NCI-H524 treated with DMSO at 0.1 percent for 48 hours (cell line): ENCODE results near the gene SYNDIG1.

Experiments used
- DNase-seq: peaks from one replicate; lab custom pipeline; 2025; lab: John Stamatoyannopoulos, UW

Gene SYNDIG1

GRCh38 chr20:24567508-24567907 is 98.1 kb downstream of the SYNDIG1 start:
- DNase-seq, result no peak

GRCh38 chr20:24568842-24569241 is 99.4 kb downstream of the SYNDIG1 start:
- no peak for DNase-seq

GRCh38 chr20:24571159-24571558 is 101.7 kb downstream of the SYNDIG1 start:
- no peak for DNase-seq

GRCh38 chr20:24572140-24572539 is 102.7 kb downstream of the SYNDIG1 start:
- no peak for DNase-seq

GRCh38 chr20:24572862-24573261 is 103.4 kb downstream of the SYNDIG1 start:
- no peak for DNase-seq

GRCh38 chr20:24573557-24573956 is 104.1 kb downstream of the SYNDIG1 start:
- no peak for DNase-seq

- DNase-seq, result no peak
These were observed 104.9 kb downstream of the SYNDIG1 start for GRCh38 chr20:24574307-24574706.

GRCh38 chr20:24574797-24575196 is 105.4 kb downstream of the SYNDIG1 start:
- DNase-seq, result no peak

GRCh38 chr20:24575811-24576210 is 106.4 kb downstream of the SYNDIG1 start:
- no peak for DNase-seq

GRCh38 chr20:24576447-24576846 is 107.0 kb downstream of the SYNDIG1 start:
- DNase-seq, result no peak

GRCh38 chr20:24577271-24577909 is 108.0 kb downstream of the SYNDIG1 start:
- no peak for DNase-seq

GRCh38 chr20:24578567-24579415 is 109.4 kb downstream of the SYNDIG1 start:
- DNase-seq, result no peak

GRCh38 chr20:24579475-24579874 is 110.0 kb downstream of the SYNDIG1 start:
- DNase-seq, result no peak

- no peak for DNase-seq
These were observed 110.6 kb downstream of the SYNDIG1 start for GRCh38 chr20:24580006-24580405.

GRCh38 chr20:24580855-24581254 is 111.4 kb downstream of the SYNDIG1 start:
- DNase-seq, result no peak

- DNase-seq, result no peak
These were observed 112.2 kb downstream of the SYNDIG1 start for GRCh38 chr20:24581443-24582170.

- DNase-seq, result no peak
These were observed 113.1 kb downstream of the SYNDIG1 start for GRCh38 chr20:24582373-24583168.

GRCh38 chr20:24583169-24583792 is 113.9 kb downstream of the SYNDIG1 start:
- no peak for DNase-seq

- DNase-seq, result no peak
These were observed 114.6 kb downstream of the SYNDIG1 start for GRCh38 chr20:24584078-24584477.

- DNase-seq, result no peak
These were observed 115.3 kb downstream of the SYNDIG1 start for GRCh38 chr20:24584538-24585356.
